Amygdala (tissue), 56 donors: ENCODE results near the gene TRIM74.
"Not testable (repeated sequence)": the region's sequence is repeated elsewhere in the genome, so short reads cannot be mapped to it uniquely, and the experiment has no call there.

ENCODE experiments used
- DNase-seq, 56 donors: peaks; one replicate each; lab custom pipeline; 2025; lab: John Stamatoyannopoulos, UW

TRIM74 gene

GRCh38 chr7:72960626-72961345 is 8.5 kb downstream of the TRIM74 start:
- not testable (repeated sequence) for DNase-seq

DNA sequence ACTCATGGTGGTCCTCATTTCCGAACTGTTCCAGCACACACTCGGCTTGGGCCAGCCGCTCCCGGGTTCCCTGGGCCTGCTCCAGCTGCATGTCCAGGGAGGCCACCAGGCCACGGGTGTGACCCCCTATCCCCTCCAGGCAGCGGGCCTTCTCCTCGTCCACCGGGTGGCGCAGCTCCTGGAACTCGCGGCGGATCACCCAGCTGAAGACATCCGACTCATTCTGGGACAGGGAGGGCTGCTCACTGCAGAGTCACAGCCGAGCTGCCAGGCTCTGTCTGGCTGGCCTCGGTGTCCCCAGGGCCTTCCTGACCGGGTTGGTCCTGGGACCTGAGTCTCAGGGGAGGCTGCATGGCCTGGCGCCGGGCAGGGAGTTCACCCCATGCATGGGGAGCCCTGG is 9.2 kb downstream of the TRIM74 start:
- not testable (repeated sequence) for DNase-seq

- not testable (repeated sequence) for DNase-seq
These were observed 14.6 kb downstream of the TRIM74 start for GRCh38 chr7:72954563-72955198.

DNA sequence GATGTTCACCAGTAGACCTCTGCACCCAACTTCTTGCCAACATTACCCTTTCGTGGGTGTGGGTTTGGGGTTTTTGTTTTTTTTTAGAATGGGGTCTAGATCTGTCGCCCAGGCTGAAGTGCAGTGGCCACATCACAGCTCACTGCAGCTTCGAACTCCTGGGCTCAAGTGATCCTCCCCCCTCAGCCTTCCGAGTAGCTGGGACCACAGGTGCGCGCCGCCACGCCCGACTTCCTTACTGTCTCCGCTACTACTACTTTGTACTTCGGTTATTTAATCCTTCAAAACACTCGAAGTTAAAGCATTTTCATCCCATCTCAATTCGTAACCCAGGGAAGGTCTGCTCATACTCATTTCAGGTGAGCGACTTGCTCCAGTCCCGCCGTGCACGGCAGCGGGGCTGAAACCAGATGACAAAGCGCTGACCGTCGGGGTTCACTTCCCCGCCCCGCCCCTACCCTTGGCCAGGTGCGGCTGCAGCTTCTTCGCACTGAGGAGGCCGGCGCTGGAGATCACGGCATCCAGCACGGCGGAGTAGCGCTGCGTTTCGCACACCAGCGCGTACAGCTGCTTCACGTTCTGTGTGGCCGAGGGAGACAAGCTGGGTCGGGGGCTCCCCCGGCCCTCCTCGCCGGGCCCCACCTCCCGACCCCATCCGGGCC is 15.2 kb downstream of the TRIM74 start:
- DNase-seq, result not testable (repeated sequence)

GRCh38 chr7:72950432-72950831 is 18.8 kb downstream of the TRIM74 start:
- DNase-seq, result not testable (repeated sequence)

DNA sequence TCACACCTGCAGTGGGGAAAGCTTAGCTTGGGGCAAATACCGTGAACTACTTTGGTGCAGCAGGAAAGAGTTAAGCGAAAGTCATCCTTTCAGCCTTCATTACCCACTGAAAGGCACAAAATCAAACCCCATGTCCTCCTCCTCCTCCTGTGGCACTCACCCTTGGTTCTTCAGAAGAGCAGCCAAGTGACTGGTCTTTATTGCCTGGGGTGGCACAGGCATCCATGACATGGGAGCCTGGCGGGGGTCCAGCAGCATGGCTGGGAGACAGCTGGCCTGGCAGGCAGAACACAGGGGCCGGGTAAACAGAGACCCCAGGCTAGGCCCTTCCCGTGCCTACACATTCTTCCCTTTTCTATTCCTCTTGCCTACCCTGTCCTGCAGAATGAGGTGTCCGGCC is 19.6 kb downstream of the TRIM74 start:
- DNase-seq, result peak in 3 of 56 donors; percentile 7 to 34 (median 15)

DNA sequence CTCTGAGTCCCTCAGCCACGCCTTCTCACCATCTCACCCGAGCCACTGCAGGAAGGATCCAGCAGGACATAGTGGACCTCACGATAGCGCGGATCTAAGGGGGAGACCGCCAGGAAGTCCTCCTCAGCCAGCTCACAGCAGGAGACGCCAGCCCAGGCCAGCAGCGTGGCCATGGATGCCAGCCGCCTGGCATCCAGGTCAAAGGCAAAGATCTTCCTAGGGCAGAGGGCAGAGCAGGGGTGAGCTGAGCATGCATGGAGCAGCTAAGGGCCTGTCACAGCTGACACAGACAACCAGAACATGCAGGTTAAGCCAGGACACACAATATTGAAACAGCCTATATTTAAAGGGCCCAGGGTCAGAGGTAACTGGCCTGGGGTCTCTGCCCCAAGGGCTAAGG is 20.0 kb downstream of the TRIM74 start:
- DNase-seq, result not testable (repeated sequence)

- DNase-seq, result not testable (repeated sequence)
These were observed 20.6 kb downstream of the TRIM74 start for GRCh38 chr7:72948714-72949113.

DNA sequence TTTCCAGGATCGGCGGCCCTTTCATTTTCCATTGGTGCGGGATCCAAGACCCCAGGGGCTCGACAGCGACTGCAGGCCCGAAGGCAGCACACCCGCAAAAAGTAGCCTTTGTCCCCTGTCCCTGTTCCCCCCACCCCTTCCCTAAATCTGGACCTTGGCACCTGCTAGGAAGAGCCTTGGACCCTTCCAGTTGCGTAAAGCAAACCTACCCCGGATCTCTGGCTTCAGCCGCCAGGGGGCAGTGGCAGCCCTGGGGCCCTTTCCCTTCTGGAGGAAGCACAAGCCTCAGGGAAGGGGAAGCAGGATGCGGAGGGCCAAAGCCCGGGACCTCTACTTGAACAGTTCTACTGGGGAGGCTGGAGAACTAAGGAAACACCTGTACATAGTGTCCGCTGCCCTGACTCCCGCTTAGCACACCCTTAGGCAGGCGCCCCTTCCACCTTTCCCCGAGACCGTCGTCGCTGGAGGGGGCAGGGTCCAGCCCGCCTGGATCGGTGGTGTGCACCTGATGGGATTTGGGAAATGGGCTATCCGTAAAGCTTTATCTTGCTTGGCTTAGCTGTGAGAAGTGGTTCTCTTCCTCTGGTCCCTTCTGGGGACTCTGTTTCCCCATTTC is 23.0 kb downstream of the TRIM74 start:
- DNase-seq, result not testable (repeated sequence)

- not testable (repeated sequence) for DNase-seq
These were observed 23.7 kb downstream of the TRIM74 start for GRCh38 chr7:72945597-72945996.

DNA sequence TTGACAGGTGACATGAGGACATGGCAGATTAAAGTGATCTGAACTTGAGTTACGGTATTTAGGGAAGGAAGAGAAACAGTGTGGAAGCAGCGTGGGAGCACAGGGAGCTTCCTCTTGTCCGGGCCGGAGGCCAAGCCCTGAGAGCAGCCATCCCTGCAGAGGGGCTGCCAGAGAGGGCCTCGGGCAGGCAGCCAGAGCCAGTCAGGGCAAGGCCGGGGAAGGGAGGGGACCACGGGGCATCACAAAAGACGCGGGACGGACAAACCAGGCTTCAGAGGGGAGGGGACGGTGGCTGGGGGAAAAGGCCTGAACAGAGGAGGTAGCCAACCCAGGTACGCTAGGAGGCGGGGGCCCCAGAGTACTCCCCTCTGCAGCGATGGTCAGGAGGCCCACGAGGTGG is 24.3 kb downstream of the TRIM74 start:
- not testable (repeated sequence) for DNase-seq

GRCh38 chr7:72942956-72943355 is 26.3 kb downstream of the TRIM74 start:
- DNase-seq, result not testable (repeated sequence)

- DNase-seq, result not testable (repeated sequence)
These were observed 27.1 kb downstream of the TRIM74 start for GRCh38 chr7:72942022-72942705.

GRCh38 chr7:72928216-72928615 is 41.0 kb downstream of the TRIM74 start:
- not testable (repeated sequence) for DNase-seq

- DNase-seq, result not testable (repeated sequence)
These were observed 41.5 kb downstream of the TRIM74 start for GRCh38 chr7:72927791-72928190.

- DNase-seq, result peak in 1 of 56 donors; percentile 33
These were observed 43.6 kb downstream of the TRIM74 start for GRCh38 chr7:72925546-72926120.

- peak in 55 of 56 donors; percentile 17 to 88 (median 62) for DNase-seq
These were observed 44.3 kb downstream of the TRIM74 start, which contains the start of gene POM121 for GRCh38 chr7:72924733-72925545. POM121 (plus strand) TSS chr7:72925095; CDS start chr7:72925122, 27 bp downstream.

GRCh38 chr7:72924386-72924732 is 44.9 kb downstream of the TRIM74 start:
- DNase-seq, result no peak

DNA sequence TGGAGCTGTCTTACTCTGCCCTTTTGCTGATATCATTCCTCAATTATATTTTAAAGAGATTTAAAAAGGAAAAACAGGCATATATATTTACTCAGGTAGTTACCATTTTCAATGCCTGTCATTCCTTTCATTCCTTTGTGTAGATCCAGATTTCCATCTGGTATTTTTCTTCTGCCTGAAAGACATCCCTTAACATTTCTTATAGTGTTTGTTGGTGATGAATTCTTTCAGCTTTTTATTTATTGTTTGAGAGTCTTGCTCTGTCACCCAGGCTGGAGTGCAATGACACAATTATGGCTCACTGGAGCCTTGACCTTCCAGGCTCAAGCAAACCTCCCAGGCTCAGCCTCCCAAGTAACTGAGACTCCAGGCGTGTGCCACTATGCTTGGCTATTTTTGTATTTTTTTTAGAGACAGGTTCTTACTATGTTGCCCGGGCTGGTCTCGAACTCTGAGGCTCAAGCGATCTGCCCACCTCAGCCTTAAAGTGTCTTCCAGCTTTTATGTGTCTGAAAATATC is 50.0 kb downstream of the TRIM74 start:
- no peak for DNase-seq
